ENCODE results near the gene PRPF6. TPM values are rescaled to one million over a fixed set of nuclear protein-coding genes. Genes with fewer than 3 reads are reported as not detected.
A peak's percentile ranks its signal among the peaks of the same experiment; 100 is the strongest.

Gene PRPF6
- total RNA-seq, 2 experiments from 2014 or later, result 50.6 to 51.3 TPM

GRCh38 chr20:63964412-63964811 is 16.5 kb upstream of the PRPF6 start:
- TF ChIP-seq CTCF (IDR thresholded peaks at IDR 0.05), result no peak
- Mint-ChIP-seq H3K4me1 (ENCODE audit: low read depth) (peaks cover 11% of the 10 kb centered on the region), H3K9me3 (no peaks in the 10 kb centered on the region), H3K4me3 (no peak overlapping the region), H3K27me3 (no peaks in the 10 kb centered on the region), H3K27ac (no peak overlapping the region), H3K36me3 (ENCODE audit: low read depth) (peaks cover 27% of the 10 kb centered on the region)
- peaks cover 0 to 29% of the 10 kb centered on the region in 2 experiments for H3K9me3 ChIP-seq (ENCODE audit: control insufficient read depth in 1 of 2, insufficient read depth in 1 of 2, low read length in 2 of 2)
- intact Hi-C loops (cut with DNase I, micrococcal nuclease), result no loop called here
- DNase-seq (peak in 1 of 14 experiments; percentile 3), ATAC-seq (ENCODE audit: poor library complexity) (no peak)
- peaks cover 55% of the 10 kb centered on the region for H3K36me3 ChIP-seq (ENCODE audit: insufficient read depth, low read length)
- H3K4me1 ChIP-seq (ENCODE audit: insufficient read depth, low read length), result peaks cover 13% of the 10 kb centered on the region
- CTCF ChIA-PET, result interaction anchor here (0.6 to 1.1 kb wide), 2 partner anchors 9 to 21 kb away, joined by 3 read pairs; no protein-coding TSS in a partner anchor
- H3K4me3 ChIP-seq (ENCODE audit: low read length), result no peak overlapping the region
- POLR2A ChIA-PET, result no interaction called here
- no peaks in the 10 kb centered on the region for H3K27me3 ChIP-seq (ENCODE audit: control insufficient read depth in 1 of 2, insufficient read depth in 2 of 2, low read length in 2 of 2)
- H3K27ac ChIP-seq (ENCODE audit: low read depth in 1 of 2, low read length in 2 of 2), result no peak overlapping the region

GRCh38 chr20:63966172-63966943 is 14.6 kb upstream of the PRPF6 start:
- POLR2A ChIA-PET, result no interaction called here
- Histone ChIP-seq H3K9me3 (ENCODE audit: control insufficient read depth in 1 of 2, insufficient read depth in 1 of 2, low read length in 2 of 2) (peaks cover 0 to 32% of the 10 kb centered on the region in 2 experiments), H3K36me3 (ENCODE audit: insufficient read depth, low read length) (peaks cover 46% of the 10 kb centered on the region), H3K4me3 (ENCODE audit: low read length) (no peak overlapping the region), H3K27me3 (ENCODE audit: control insufficient read depth in 1 of 2, insufficient read depth in 2 of 2, low read length in 2 of 2) (no peaks in the 10 kb centered on the region), H3K27ac (ENCODE audit: low read depth in 1 of 2, low read length in 2 of 2) (no peak overlapping the region), H3K4me1 (ENCODE audit: insufficient read depth, low read length) (peaks cover 19% of the 10 kb centered on the region)
- DNase-seq (no peak), ATAC-seq (ENCODE audit: poor library complexity) (no peak)
- H3K27me3 Mint-ChIP-seq, result no peaks in the 10 kb centered on the region
- H3K4me1 Mint-ChIP-seq (ENCODE audit: low read depth), result peaks cover 11% of the 10 kb centered on the region
- H3K4me3 Mint-ChIP-seq, result peak overlapping the region; percentile 42
- H3K9me3 Mint-ChIP-seq, result no peaks in the 10 kb centered on the region
- intact Hi-C loops (cut with DNase I, micrococcal nuclease), result no loop called here
- TF ChIP-seq CTCF (IDR thresholded peaks at IDR 0.05), result no peak
- peaks cover 23% of the 10 kb centered on the region for H3K36me3 Mint-ChIP-seq (ENCODE audit: low read depth)
- H3K27ac Mint-ChIP-seq, result no peak overlapping the region
- CTCF ChIA-PET, result no interaction called here

GRCh38 chr20:63966944-63967322 is 14.0 kb upstream of the PRPF6 start:
- Histone ChIP-seq H3K9me3 (ENCODE audit: control insufficient read depth in 1 of 2, insufficient read depth in 1 of 2, low read length in 2 of 2) (peaks cover 0 to 32% of the 10 kb centered on the region in 2 experiments), H3K4me3 (ENCODE audit: low read length) (no peak overlapping the region), H3K27ac (ENCODE audit: low read depth in 1 of 2, low read length in 2 of 2) (no peak overlapping the region), H3K27me3 (ENCODE audit: control insufficient read depth in 1 of 2, insufficient read depth in 2 of 2, low read length in 2 of 2) (no peaks in the 10 kb centered on the region), H3K36me3 (ENCODE audit: insufficient read depth, low read length) (peaks cover 42% of the 10 kb centered on the region), H3K4me1 (ENCODE audit: insufficient read depth, low read length) (peaks cover 19% of the 10 kb centered on the region)
- peaks cover 18% of the 10 kb centered on the region for H3K36me3 Mint-ChIP-seq (ENCODE audit: low read depth)
- intact Hi-C loops (cut with DNase I, micrococcal nuclease), result no loop called here
- no peak for ATAC-seq (ENCODE audit: poor library complexity)
- no peak for TF ChIP-seq CTCF (IDR thresholded peaks at IDR 0.05)
- no peak overlapping the region for H3K27ac Mint-ChIP-seq
- H3K27me3 Mint-ChIP-seq, result no peaks in the 10 kb centered on the region
- CTCF ChIA-PET, result no interaction called here
- no peak for DNase-seq
- peak overlapping the region; percentile 20 for H3K4me3 Mint-ChIP-seq
- peaks cover 11% of the 10 kb centered on the region for H3K4me1 Mint-ChIP-seq (ENCODE audit: low read depth)
- H3K9me3 Mint-ChIP-seq, result no peaks in the 10 kb centered on the region
- POLR2A ChIA-PET, result no interaction called here
